ENCODE data around the gene EYA2. TPM values are rescaled to one million over a fixed set of nuclear protein-coding genes. Genes with fewer than 3 reads are reported as not detected.

Gene EYA2
- total RNA-seq, 1 experiment from 2014 or later = not detected

- DNase-seq (ENCODE audit: low read depth) = no peak
Measured at GRCh38 chr20:47063808-47064207, 169.2 kb downstream of the EYA2 start.

- DNase-seq (ENCODE audit: low read depth) = peak; percentile 68
Measured at GRCh38 chr20:47066484-47067270, 172.0 kb downstream of the EYA2 start.

DNA sequence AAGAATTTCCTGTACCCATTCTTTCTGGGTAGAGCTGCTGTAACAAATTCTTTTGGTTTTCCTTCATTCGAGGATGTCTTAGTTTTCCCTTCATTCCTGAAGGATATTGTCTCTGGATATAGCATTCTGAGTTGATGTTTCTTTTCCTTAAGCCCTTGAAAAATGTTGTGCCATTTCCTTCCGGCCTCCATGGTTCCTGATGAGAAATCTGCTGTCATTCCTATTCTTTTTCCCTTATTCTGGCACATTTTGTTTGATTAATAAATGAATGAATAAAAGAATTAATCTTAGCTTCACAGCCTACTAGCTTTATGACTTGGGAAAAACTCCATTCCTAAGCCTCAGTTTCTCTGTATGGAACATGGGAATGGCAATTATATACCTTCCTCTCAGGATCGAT, 173.1 kb downstream of the EYA2 start:
- no peak for DNase-seq (ENCODE audit: low read depth)

DNA sequence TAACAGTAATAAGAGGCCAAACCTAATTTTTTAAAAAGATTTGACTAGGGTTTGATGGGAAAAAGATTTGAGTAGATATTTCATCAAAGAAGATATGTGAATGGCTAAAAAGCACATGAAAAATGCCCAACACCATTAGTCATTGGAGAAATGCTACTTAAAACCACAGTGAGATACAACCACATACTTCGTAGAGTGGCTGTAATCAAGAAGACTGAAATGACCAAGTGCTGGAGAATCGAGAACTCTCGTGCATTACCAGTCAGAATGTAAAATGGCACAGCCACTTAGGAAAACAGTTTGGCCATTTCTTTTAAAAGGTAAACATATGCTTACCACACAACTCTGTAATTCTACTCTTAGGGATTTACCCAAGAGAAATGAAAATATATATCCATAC, 175.5 kb downstream of the EYA2 start:
- DNase-seq (ENCODE audit: low read depth) = peak; percentile 41

GRCh38 chr20:47071646-47072185, 177.1 kb downstream of the EYA2 start:
- DNase-seq (ENCODE audit: low read depth) = no peak

- no peak for DNase-seq (ENCODE audit: low read depth)
Measured at GRCh38 chr20:47073766-47074475, 179.3 kb downstream of the EYA2 start.

DNA sequence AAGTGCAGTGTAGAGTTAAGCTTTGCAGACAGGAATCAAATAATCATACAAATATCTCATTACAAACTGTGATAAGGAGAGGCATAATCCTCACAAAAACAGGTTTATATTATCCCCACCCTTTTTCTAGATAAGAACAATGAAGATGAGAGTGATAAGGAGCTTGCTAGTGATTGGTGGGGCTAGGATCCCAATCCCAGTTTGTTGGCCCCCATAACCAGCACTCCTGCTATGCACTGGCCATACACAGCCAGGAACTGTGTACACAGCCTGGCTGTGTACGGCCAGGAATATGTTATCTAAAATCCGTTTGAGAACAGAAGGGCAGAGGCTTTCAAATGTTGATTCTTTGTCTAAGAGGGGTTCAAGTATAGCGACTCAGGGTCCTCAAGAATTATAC, 180.6 kb downstream of the EYA2 start:
- no peak for DNase-seq (ENCODE audit: low read depth)

DNA sequence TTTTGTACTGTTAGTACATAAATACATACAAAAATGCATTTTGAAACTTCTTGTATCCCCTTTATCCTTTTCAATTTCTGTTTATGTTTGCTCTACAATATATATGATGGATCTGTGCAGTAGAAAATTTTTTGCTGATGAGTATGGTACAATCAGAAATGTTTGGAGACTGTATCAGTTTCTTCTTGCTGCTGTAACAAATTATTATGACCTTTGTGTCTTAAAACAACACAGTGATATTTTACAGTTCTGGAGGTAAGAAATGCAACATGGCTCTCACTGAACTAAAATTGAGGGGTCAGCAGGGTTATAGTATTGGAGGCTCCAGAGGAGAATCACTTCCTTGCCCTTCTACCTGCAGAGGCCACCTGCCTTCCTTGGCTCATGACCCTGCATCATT, 184.4 kb downstream of the EYA2 start:
- no peak for DNase-seq (ENCODE audit: low read depth)

GRCh38 chr20:47080365-47080764, 185.7 kb downstream of the EYA2 start:
- DNase-seq (ENCODE audit: low read depth) = no peak

DNA sequence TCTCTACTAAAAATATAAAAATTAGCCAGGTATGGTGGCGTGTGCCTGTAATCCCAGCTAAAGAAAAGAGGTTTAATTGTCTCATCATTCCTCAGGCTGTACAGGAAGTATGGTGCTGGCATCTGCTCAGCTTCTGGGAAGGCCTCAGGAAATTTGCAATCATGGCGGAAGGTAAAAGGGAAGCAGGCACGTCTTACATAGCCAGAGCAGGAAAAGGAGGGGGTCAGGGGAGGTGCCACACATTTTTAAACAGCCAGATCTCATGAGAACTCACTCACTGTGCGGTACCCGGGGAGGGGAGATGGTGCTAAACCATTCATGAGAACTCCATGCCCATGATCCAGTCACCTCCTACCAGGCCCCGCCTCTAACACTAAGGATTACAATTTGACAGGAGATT, 191.7 kb downstream of the EYA2 start:
- no peak for DNase-seq (ENCODE audit: low read depth)

DNA sequence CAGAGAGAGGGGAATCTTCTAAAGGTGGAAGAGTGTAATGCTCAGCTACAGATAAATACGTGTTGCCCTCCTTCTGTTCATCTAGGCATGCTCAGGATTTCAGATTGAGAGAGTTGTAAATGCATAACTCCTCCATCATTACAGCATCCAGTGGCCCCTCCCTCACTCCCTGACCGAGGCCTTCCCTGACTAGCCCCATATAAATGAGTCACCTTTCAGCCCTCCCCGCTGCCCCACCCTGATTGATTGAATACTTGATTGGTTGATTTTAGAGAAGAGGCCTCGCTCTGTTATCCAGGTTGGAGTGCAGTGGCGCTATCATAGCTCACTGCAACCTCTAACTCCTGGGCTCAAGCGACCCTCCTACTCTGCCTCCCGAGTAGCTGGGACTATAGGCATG, 193.7 kb downstream of the EYA2 start:
- no peak for DNase-seq (ENCODE audit: low read depth)

DNA sequence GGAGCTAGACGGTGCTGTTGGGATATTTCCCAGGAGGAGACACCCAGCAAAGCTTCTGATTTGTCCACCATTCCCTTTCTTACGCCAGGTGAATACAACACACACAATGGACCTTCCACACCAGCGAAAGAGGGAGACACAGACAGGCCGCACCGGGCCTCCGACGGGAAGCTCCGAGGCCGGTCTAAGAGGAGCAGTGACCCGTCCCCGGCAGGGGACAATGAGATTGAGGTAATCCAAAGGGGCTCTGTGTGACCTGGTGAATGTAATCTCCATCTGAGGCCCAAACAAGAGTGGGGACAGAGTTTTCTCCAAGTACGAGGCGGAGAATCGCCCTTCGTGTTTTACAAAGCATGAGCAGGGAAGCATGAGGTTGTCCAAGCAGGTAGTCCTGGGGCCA, 194.5 kb downstream of the EYA2 start:
- no peak for DNase-seq (ENCODE audit: low read depth)

- no peak for DNase-seq (ENCODE audit: low read depth)
Measured at GRCh38 chr20:47090835-47091234, 196.2 kb downstream of the EYA2 start.

- no peak for DNase-seq (ENCODE audit: low read depth)
Measured at GRCh38 chr20:47093320-47093966, 198.8 kb downstream of the EYA2 start.

DNA sequence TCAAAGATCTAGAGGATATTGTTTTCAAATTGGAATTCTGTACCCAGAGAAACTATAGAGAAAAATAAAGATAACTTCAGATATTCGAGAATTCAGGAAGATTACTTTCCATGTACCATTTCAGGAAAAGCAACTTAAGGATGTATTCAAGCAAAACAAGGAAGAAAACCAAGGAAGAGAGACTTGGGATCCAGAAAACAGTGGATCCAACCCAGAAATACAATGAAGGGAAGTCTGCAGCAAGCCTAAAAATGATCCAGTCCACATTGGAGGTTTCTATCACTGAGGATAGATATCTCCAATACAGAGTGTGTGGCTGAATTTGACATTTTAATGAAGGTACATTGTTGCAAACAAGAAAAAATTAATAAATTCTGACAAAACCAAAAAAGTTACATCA, 201.0 kb downstream of the EYA2 start:
- DNase-seq (ENCODE audit: low read depth) = no peak

- no peak for DNase-seq (ENCODE audit: low read depth)
Measured at GRCh38 chr20:47097691-47098622, 203.3 kb downstream of the EYA2 start.

GRCh38 chr20:47099093-47099492, 204.4 kb downstream of the EYA2 start:
- DNase-seq (ENCODE audit: low read depth) = no peak

DNA sequence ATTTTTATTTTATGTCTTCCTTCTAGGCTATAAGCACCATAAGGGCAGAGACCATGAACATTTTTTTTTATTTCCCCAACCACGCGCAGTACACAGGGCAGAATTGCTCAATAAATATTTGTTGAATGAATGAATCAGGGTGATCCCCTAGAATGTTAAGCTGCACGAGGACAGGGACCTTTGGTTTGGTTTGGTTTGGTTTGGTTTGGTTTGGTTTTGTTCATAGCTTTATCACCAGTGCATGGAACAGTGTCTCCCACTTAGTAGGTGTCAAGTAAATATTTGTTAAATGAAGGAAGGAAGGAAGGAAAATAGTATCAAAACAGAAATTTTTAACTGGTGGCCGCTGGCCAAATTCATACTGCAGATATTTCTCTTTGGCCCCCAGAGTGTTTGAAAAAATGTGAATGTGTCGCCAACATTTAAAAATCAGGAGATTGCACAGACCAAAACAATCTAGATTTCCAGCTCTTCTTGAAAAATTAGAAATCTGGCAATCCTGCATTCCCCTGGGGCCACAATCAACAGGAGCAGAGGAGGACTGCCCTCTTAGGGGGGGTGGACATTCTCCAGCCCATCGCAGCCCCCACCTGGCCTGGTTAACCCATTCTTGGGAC, 205.3 kb downstream of the EYA2 start:
- no peak for DNase-seq (ENCODE audit: low read depth)

- DNase-seq (ENCODE audit: low read depth) = peak; percentile 68
Measured at GRCh38 chr20:47102629-47103028, 208.0 kb downstream of the EYA2 start.

- peak; percentile 18 for DNase-seq (ENCODE audit: low read depth)
Measured at GRCh38 chr20:47106786-47107185, 212.1 kb downstream of the EYA2 start.

- DNase-seq (ENCODE audit: low read depth) = no peak
Measured at GRCh38 chr20:47108994-47109393, 214.4 kb downstream of the EYA2 start.

Data from RPMI7951 (cell line).